ENCODE data around the gene FBLN2. TPM values are rescaled to one million over a fixed set of nuclear protein-coding genes. Genes with fewer than 3 reads are reported as not detected.

Gene FBLN2
- total RNA-seq, 4 donors from 2014 or later: 6.3 to 122 (median 25.7) TPM

- no peak for DNase-seq
- H3K27ac ChIP-seq: peak overlapping the region; percentile 3 to 62 (median 38)
- 47 to 56% methylated on average over 16 to 17 of the region's 20 CpGs for WGBS, 2 donors
These were observed 31.5 kb downstream of the FBLN2 start for GRCh38 chr3:13580256-13581023.

DNA sequence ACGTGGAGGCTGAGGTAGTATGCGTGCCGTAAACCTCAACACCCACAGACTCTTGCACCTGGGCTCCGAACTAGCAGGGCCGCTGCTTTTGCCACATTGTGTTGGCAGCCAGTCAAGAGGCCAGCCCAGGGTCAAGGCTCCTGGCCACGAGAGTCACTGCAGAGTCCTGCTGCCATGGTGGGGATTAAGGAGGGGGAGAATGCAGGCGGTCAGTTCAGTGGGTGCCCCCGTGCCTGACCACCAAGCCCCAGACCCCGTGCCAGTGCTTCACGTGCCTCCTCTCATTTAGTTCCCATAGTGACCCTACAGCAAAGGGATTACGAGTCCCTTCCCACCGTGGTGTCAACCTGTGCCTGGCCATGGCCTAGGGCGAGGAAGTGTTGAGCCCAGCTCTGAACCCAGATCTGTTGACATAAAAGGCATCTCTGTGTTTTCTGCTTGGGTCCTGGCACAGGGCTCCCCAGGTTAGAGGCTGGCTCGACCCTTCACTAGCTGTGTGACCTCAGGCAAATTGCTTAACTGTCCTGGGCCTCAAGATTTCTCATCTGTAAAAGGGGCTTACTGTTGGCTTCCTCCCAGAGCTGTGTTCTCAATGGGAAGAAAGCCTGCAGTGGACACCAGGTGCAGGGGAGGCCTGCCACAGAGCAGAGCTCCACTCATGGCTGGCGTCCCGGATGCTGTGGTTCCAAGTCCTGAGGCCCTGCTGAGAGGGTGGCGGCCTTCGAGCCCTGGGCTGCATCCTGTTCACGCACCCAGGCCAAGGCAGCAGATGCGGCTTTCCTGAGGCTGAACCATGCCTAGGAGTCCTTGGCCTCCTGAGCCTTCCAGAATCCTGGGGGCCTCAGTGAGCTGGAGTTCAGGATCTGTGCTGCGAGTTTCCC lies 32.8 kb downstream of the FBLN2 start:
- DNase-seq: no peak
- TF ChIP-seq CTCF (IDR thresholded peaks at IDR 0.05) (no peak), POLR2A (IDR thresholded peaks at IDR 0.05) (no peak)
- Histone ChIP-seq H3K27me3 (no peaks in the 10 kb centered on the region), H3K4me3 (no peak overlapping the region), H3K9me3 (no peaks in the 10 kb centered on the region), H3K4me1 (peaks cover 0 to 38% (median 6%) of the 10 kb centered on the region in 3 donors), H3K27ac (peak overlapping the region in 3 of 4 donors; percentile 4 to 59 (median 54)), H3K36me3 (no peaks in the 10 kb centered on the region)
- 70 to 83% methylated on average over 5 to 10 of the region's 21 CpGs for WGBS, 2 donors
- intact Hi-C loops (cut with DNase I): no loop called here

More at GRCh38 chr3:13580256-13581023, 31.5 kb downstream of the FBLN2 start:
- H3K9me3 ChIP-seq: no peaks in the 10 kb centered on the region
- no peak overlapping the region for H3K4me3 ChIP-seq
- H3K4me1 ChIP-seq: peaks cover 0 to 45% (median 6%) of the 10 kb centered on the region in 3 donors
- no peak for TF ChIP-seq CTCF (IDR thresholded peaks at IDR 0.05)
- no peak for TF ChIP-seq POLR2A (IDR thresholded peaks at IDR 0.05)
- intact Hi-C loops (cut with DNase I): no loop called here
- no peaks in the 10 kb centered on the region for H3K27me3 ChIP-seq
- H3K36me3 ChIP-seq: no peaks in the 10 kb centered on the region

DNA sequence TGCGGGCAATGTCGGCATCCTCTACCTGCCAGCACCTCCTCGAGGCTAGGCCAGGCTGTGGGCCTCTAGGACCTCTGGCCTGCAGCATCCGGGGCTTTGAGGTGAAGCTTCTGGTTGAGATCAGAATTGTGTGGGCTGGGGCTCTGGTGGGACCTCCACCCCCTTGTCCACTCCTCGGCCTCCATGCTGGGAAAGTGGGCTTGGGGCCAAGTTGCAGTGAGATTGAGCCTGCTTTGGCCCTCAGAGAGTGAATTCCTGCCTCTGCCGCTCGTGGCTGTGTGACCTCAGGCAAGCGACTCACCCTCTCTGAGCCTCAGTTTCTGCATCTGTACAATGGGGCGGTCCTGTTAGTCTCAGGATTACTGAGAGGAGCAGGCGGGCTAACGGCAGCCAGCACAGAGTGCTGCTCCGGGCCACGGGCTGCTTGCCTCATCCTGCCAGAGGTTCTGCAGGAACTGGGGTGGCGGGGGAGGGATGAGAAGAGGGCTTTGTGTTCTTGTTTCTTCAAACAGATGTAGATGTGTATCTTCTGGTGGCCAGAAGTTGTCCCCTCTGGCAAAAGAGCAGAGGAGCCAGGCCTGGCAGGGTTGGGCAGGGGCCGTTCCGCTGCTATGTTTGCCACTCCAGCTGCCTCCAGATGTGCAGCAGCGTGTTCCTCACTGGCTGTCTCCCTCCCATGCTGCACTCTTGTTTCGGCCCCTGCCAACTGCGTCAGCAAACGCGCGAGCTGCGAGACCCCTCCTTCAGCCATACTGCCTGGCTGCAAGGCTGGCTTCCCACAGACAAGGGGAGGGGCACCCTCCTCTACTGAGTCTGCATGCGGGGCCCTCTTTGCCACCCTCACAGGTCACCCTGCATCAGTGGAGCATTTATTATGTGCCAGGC lies 33.7 kb downstream of the FBLN2 start:
- TF ChIP-seq CTCF (IDR thresholded peaks at IDR 0.05): no peak
- TF ChIP-seq POLR2A (IDR thresholded peaks at IDR 0.05): no peak
- intact Hi-C loops (cut with DNase I): no loop called here
- DNase-seq: no peak
- H3K36me3 ChIP-seq: no peaks in the 10 kb centered on the region
- no peaks in the 10 kb centered on the region for H3K27me3 ChIP-seq
- WGBS, 2 donors: 71 to 75% methylated on average over 11 to 12 of the region's 24 CpGs
- peak overlapping the region in 3 of 4 donors; percentile 4 to 59 (median 54) for H3K27ac ChIP-seq
- no peaks in the 10 kb centered on the region for H3K9me3 ChIP-seq
- H3K4me1 ChIP-seq: peaks cover 0 to 38% (median 6%) of the 10 kb centered on the region in 3 donors
- H3K4me3 ChIP-seq: no peak overlapping the region

GRCh38 chr3:13583251-13584180 lies 34.6 kb downstream of the FBLN2 start:
- Histone ChIP-seq H3K36me3 (no peaks in the 10 kb centered on the region), H3K4me3 (no peak overlapping the region), H3K9me3 (no peaks in the 10 kb centered on the region), H3K27me3 (no peaks in the 10 kb centered on the region), H3K4me1 (peaks cover 0 to 38% (median 6%) of the 10 kb centered on the region in 3 donors), H3K27ac (peak overlapping the region in 2 of 4 donors; percentile 39 to 59)
- WGBS, 2 donors: 65 to 73% methylated on average over 10 to 12 of the region's 15 CpGs
- intact Hi-C loops (cut with DNase I): no loop called here
- no peak for TF ChIP-seq POLR2A (IDR thresholded peaks at IDR 0.05)
- no peak for TF ChIP-seq CTCF (IDR thresholded peaks at IDR 0.05)
- no peak for DNase-seq
